GM18511 (cell line): Measurements from ENCODE around the gene ENTPD2.
"Not testable (repeated sequence)": the region's sequence is repeated elsewhere in the genome, so short reads cannot be mapped to it uniquely, and the experiment has no call there.

ENCODE experiments used
- ATAC-seq: cut with Tn5 transposase; IDR thresholded peaks from one replicate; pipeline ENCODE4 v1.9.1; 2021; ENCODE audit warnings: mild to moderate bottlenecking, moderate library complexity; ENCODE audit not compliant: unreplicated experiment

ENTPD2 gene

GRCh38 chr9:137004285-137004684 is 49.6 kb downstream of the ENTPD2 start:
- ATAC-seq: not testable (repeated sequence)

- ATAC-seq: no peak
Observed at GRCh38 chr9:137002646-137003041, 51.2 kb downstream of the ENTPD2 start.

GRCh38 chr9:137001857-137002645 is 51.8 kb downstream of the ENTPD2 start:
- no peak for ATAC-seq

GRCh38 chr9:137000177-137000930 is 53.5 kb downstream of the ENTPD2 start:
- ATAC-seq: peak; percentile 81
